SK-N-SH (cell line): Measurements from ENCODE around the gene CTNNA3. TPM values are rescaled to one million over a fixed set of nuclear protein-coding genes. Genes with fewer than 3 reads are reported as not detected.

Experiments
- CTCF ChIA-PET: fragments of 300-600, 350-600 bp; formaldehyde crosslinking; extraction: SDS; loops from one replicate; lab custom pipeline; 2021; lab: Yijun Ruan, JAX
- POLR2A ChIA-PET: fragments of 350-600 bp; sonication (Branson Sonifier 250); formaldehyde crosslinking; extraction: SDS; loops from one replicate; lab custom pipeline; 2020; ENCODE audit warnings: antibody characterized with exemption, inconsistent platforms; lab: Yijun Ruan, JAX
- DNase-seq: peaks from one replicate; pipeline ENCODE4 v3.0.0; 2012
- H2AFZ ChIP-seq: fragments of 200-600 bp; sonication (generic); 2 replicates; pipeline ENCODE4 v1.8.1; 2016; ENCODE audit warnings: antibody characterized with exemption, mild to moderate bottlenecking, low read depth
- H3F3A ChIP-seq: fragments of 200-600 bp; sonication (generic); replicated peaks from 2 replicates; pipeline ENCODE3; 2016; ENCODE audit warnings: antibody characterized with exemption, mild to moderate bottlenecking; ENCODE audit not compliant: insufficient read depth
- H3K27ac ChIP-seq, 2 experiments: fragments of 200-500 bp in 1 of 2; fragments of 200-600 bp in 1 of 2; sonication (Bioruptor generic) in 1 of 2; sonication (generic), shearing (Covaris generic) in 1 of 2; 2 replicates each; pipeline versions ENCODE4 v1.5.1 to v1.6.1; 2014 to 2016; ENCODE audit warnings: low read depth in 2 of 2, inconsistent platforms in 1 of 2, low read length in 1 of 2, mild to moderate bottlenecking in 1 of 2, mixed read lengths in 1 of 2
- H3K27me3 ChIP-seq: fragments of 200-600 bp; sonication (generic), shearing (Covaris generic); 2 replicates; pipeline ENCODE4 v1.6.1; 2016; ENCODE audit warnings: mixed run types; ENCODE audit not compliant: insufficient read depth
- H3K36me3 ChIP-seq, 2 experiments: fragments of 200-500 bp in 1 of 2; fragments of 200-600 bp in 1 of 2; sonication (Bioruptor generic) in 1 of 2; sonication (generic) in 1 of 2; replicated peaks in 1 of 2; 2 replicates each; pipeline versions ENCODE3 to v1.5.1; 2014 to 2016; ENCODE audit warnings: low read length in 1 of 2, mild to moderate bottlenecking in 1 of 2; ENCODE audit not compliant: insufficient read depth in 2 of 2, control insufficient read depth in 1 of 2
- H3K4me1 ChIP-seq, 2 experiments: fragments of 200-500 bp in 1 of 2; fragments of 200-600 bp in 1 of 2; sonication (Bioruptor generic) in 1 of 2; sonication (generic), shearing (Covaris generic) in 1 of 2; 2 replicates each; pipeline versions ENCODE4 v1.5.1 to v1.6.1; 2014 to 2016; ENCODE audit warnings: low read depth in 1 of 2, low read length in 1 of 2, mixed run types in 1 of 2; ENCODE audit not compliant: insufficient read depth in 2 of 2, control insufficient read depth in 1 of 2
- H3K4me2 ChIP-seq: fragments of 200-600 bp; sonication (generic), shearing (Covaris generic); 2 replicates; pipeline ENCODE4 v1.6.1; 2017; ENCODE audit warnings: mixed run types
- H3K4me3 ChIP-seq, 2 experiments: fragments of 200-500 bp in 1 of 2; fragments of 200-600 bp in 1 of 2; sonication (Bioruptor generic) in 1 of 2; sonication (generic), shearing (Covaris generic) in 1 of 2; 2 replicates each; pipeline versions ENCODE4 v1.5.1 to v1.8.1; 2014 to 2016; ENCODE audit warnings: low read depth in 2 of 2, inconsistent platforms in 1 of 2, low read length in 1 of 2, mild to moderate bottlenecking in 1 of 2, mixed read lengths in 1 of 2, moderate library complexity in 1 of 2
- H3K79me2 ChIP-seq: fragments of 200-600 bp; sonication (generic); 2 replicates; pipeline ENCODE4 v1.8.1; 2017; ENCODE audit warnings: mild to moderate bottlenecking; ENCODE audit not compliant: insufficient read depth
- H3K9ac ChIP-seq: fragments of 200-600 bp; sonication (generic); 2 replicates; pipeline ENCODE4 v1.6.1; 2017; ENCODE audit warnings: mixed run types
- H3K9me2 ChIP-seq: fragments of 200-600 bp; sonication (generic); 2 replicates; pipeline ENCODE4 v1.6.1; 2017; ENCODE audit warnings: mixed run types
- H3K9me3 ChIP-seq: fragments of 200-600 bp; sonication (generic); 2 replicates; pipeline ENCODE4 v1.6.1; 2017; ENCODE audit warnings: mixed run types, mild to moderate bottlenecking, moderate library complexity
- H4K20me1 ChIP-seq: fragments of 200-600 bp; sonication (generic); 2 replicates; pipeline ENCODE4 v1.6.1; 2017; ENCODE audit warnings: mild to moderate bottlenecking, mixed run types; ENCODE audit not compliant: insufficient read depth
- CHD2 ChIP-seq: fragments of 150-350 bp; IDR thresholded peaks from 2 replicates; pipeline ENCODE4 v1.6.1; 2018; ENCODE audit warnings: low read length; ENCODE audit not compliant: partially characterized antibody
- ELF1 ChIP-seq: IDR thresholded peaks from 2 replicates; pipeline ENCODE4 v1.4.0; 2012
- GABPA ChIP-seq: IDR thresholded peaks from 2 replicates; pipeline ENCODE4 v1.4.0; 2012; ENCODE audit warnings: low read depth, mild to moderate bottlenecking
- JUND ChIP-seq: IDR thresholded peaks from 2 replicates; pipeline ENCODE4 v1.4.0; 2012
- MAX ChIP-seq: IDR thresholded peaks from 2 replicates; pipeline ENCODE4 v1.4.0; 2012; ENCODE audit warnings: low read depth
- MEF2A ChIP-seq: IDR thresholded peaks from 2 replicates; pipeline ENCODE4 v1.4.0; 2012; ENCODE audit warnings: low read depth, borderline replicate concordance
- NFIC ChIP-seq: IDR thresholded peaks from 2 replicates; pipeline ENCODE4 v1.4.0; 2012; ENCODE audit warnings: borderline replicate concordance
- POLR2AphosphoS5 ChIP-seq: IDR thresholded peaks from 2 replicates; pipeline ENCODE4 v1.6.1; 2012; ENCODE audit warnings: low read depth, low read length
- RAD21 ChIP-seq: IDR thresholded peaks from 2 replicates; pipeline ENCODE4 v1.6.1; 2012; ENCODE audit warnings: mild to moderate bottlenecking, low read length
- TAF1 ChIP-seq: IDR thresholded peaks from 2 replicates; pipeline ENCODE4 v1.6.1; 2012; ENCODE audit warnings: low read depth, mild to moderate bottlenecking, low read length, moderate library complexity, borderline replicate concordance
- USF1 ChIP-seq: IDR thresholded peaks from 2 replicates; pipeline ENCODE4 v1.4.0; 2012; ENCODE audit warnings: low read depth, borderline replicate concordance
- YY1 ChIP-seq: IDR thresholded peaks from 2 replicates; pipeline ENCODE4 v1.4.0; 2012; ENCODE audit warnings: low read depth, mild to moderate bottlenecking
- WGBS: methylation state at CpG from one replicate; pipeline ENCODE4 v1.1.6; 2017; ENCODE audit warnings: low lambda C conversion rate; 5-methylcytosine and 5-hydroxymethylcytosine counted together
- polyA plus RNA-seq, 3 experiments: library from polyadenylated mRNA; depleted of rRNA; stranded (reverse); fragments of >200 nt; gene quantifications; 2 replicates each; pipeline ENCODE4 v1.2.3, GENCODE V29; 2012

The CTNNA3 gene
- polyA plus RNA-seq, 1 of the 3 experiments (the other 2 are of a cell fraction): not detected

- Histone ChIP-seq H3K9ac (no peak overlapping the region), H3K27ac (no peak overlapping the region), H3K4me3 (no peak overlapping the region), H3F3A (no peaks in the 10 kb centered on the region), H3K9me2 (no peaks in the 10 kb centered on the region), H4K20me1 (no peaks in the 10 kb centered on the region)
- no peak for TF ChIP-seq RAD21
- TF ChIP-seq, all 33 proteins: peak for 0
- WGBS: 0% methylated on average over 4 of the region's 4 CpGs
- Histone ChIP-seq H3K9me3 (no peaks in the 10 kb centered on the region), H3K4me2 (no peak overlapping the region), H3K4me1 (no peaks in the 10 kb centered on the region), H2AFZ (no peak overlapping the region), H3K27me3 (no peaks in the 10 kb centered on the region), H3K79me2 (no peaks in the 10 kb centered on the region), H3K36me3 (no peaks in the 10 kb centered on the region)
- DNase-seq: no peak
- ChIA-PET CTCF (interaction anchor here (0.6 kb wide), 1 partner anchor 50 kb away, joined by 3 read pairs; no protein-coding TSS in a partner anchor), POLR2A (no interaction called here)
These were observed 923.2 kb downstream of the CTNNA3 start for GRCh38 chr10:66772548-66773471.

- no peaks in the 10 kb centered on the region for H3K79me2 ChIP-seq
- no peak for DNase-seq
- no peak overlapping the region for H3K4me3 ChIP-seq
- no peaks in the 10 kb centered on the region for H3K9me2 ChIP-seq
- peaks cover 6% of the 10 kb centered on the region; the same call in 1 of the 2 replicates for H3K27me3 ChIP-seq
- no peak overlapping the region for H3K4me2 ChIP-seq
- ChIA-PET CTCF (interaction anchor here (1.5 kb wide), 1 partner anchor 12 kb away, joined by 3 read pairs; no protein-coding TSS in a partner anchor), POLR2A (no interaction called here)
- no peak for TF ChIP-seq RAD21
- TF ChIP-seq CHD2: no peak
- no peak for TF ChIP-seq MEF2A
- no peak for TF ChIP-seq POLR2AphosphoS5
- TF ChIP-seq JUND: no peak
- no peak for TF ChIP-seq USF1
- TF ChIP-seq ELF1: no peak
- no peak for TF ChIP-seq NFIC
- no peak for TF ChIP-seq TAF1
- no peak for TF ChIP-seq MAX
- no peak for TF ChIP-seq GABPA
- no peak for TF ChIP-seq YY1
- no peak overlapping the region for H3K9ac ChIP-seq
- no peaks in the 10 kb centered on the region for H3F3A ChIP-seq
- 3% methylated on average over 2 of the region's 2 CpGs for WGBS
- no peaks in the 10 kb centered on the region for H3K36me3 ChIP-seq
- H3K27ac ChIP-seq: no peak overlapping the region
- no peaks in the 10 kb centered on the region for H4K20me1 ChIP-seq
- H3K9me3 ChIP-seq: no peaks in the 10 kb centered on the region
- H3K4me1 ChIP-seq: no peaks in the 10 kb centered on the region
- H2AFZ ChIP-seq: no peak overlapping the region
These were observed 928.3 kb downstream of the CTNNA3 start for GRCh38 chr10:66767707-66768106.
